ENCODE data around the gene ZHX3. TPM values are rescaled to one million over a fixed set of nuclear protein-coding genes. Genes with fewer than 3 reads are reported as not detected.
A peak's percentile ranks its signal among the peaks of the same experiment; 100 is the strongest.

Gene ZHX3
- total and polyA plus RNA-seq, 2 of the 13 experiments (the other 11 are each of a cell fraction or from before 2014, with no cell fraction given), result 8.4 to 11.7 TPM

GRCh38 chr20:41151134-41151869, 166.2 kb downstream of the ZHX3 start (continued):
- TF ChIP-seq, protein P1, sequence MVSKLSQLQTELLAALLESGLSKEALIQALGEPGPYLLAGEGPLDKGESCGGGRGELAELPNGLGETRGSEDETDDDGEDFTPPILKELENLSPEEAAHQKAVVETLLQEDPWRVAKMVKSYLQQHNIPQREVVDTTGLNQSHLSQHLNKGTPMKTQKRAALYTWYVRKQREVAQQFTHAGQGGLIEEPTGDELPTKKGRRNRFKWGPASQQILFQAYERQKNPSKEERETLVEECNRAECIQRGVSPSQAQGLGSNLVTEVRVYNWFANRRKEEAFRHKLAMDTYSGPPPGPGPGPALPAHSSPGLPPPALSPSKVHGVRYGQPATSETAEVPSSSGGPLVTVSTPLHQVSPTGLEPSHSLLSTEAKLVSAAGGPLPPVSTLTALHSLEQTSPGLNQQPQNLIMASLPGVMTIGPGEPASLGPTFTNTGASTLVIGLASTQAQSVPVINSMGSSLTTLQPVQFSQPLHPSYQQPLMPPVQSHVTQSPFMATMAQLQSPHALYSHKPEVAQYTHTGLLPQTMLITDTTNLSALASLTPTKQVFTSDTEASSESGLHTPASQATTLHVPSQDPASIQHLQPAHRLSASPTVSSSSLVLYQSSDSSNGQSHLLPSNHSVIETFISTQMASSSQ (IDR thresholded peaks at IDR 0.05; ENCODE audit: low read depth), result no peak
- TF ChIP-seq, protein P1 (CRISPR knock-in tag; IDR thresholded peaks at IDR 0.05; ENCODE audit: borderline replicate concordance), result no peak
- TF ChIP-seq PAXIP1 (CRISPR knock-in tag; conservative IDR thresholded peaks at IDR 0.05) (0 out of 2 replicates have a peak, but pooled peaks have one; percentile 21), ZNF569 (CRISPR knock-in tag; IDR thresholded peaks at IDR 0.05; ENCODE audit: borderline replicate concordance) (no peak), ZNF878 (CRISPR knock-in tag; IDR thresholded peaks at IDR 0.05) (no peak), DR1 (CRISPR knock-in tag; IDR thresholded peaks at IDR 0.05) (no peak), EHMT2 (IDR thresholded peaks at IDR 0.05; ENCODE audit: borderline replicate concordance, low read depth, low read length) (peak; percentile 48; the same call in 1 of the 2 replicates), ZNF629 (CRISPR knock-in tag; conservative IDR thresholded peaks at IDR 0.05) (no peak), ZNF383 (CRISPR knock-in tag; IDR thresholded peaks at IDR 0.05; ENCODE audit: borderline replicate concordance) (no peak), ZNF234 (CRISPR knock-in tag; conservative IDR thresholded peaks at IDR 0.05) (no peak), FOSL1 (CRISPR knock-in tag; IDR thresholded peaks at IDR 0.05; ENCODE audit: borderline replicate concordance) (peak; percentile 76), ZBTB39 (CRISPR knock-in tag; IDR thresholded peaks at IDR 0.05) (no peak), HNF4G (IDR thresholded peaks at IDR 0.05; ENCODE audit: borderline replicate concordance, low read depth, low read length) (peak; percentile 44; the same call in 1 of the 2 replicates), HNF4G (CRISPR knock-in tag; IDR thresholded peaks at IDR 0.05; ENCODE audit: borderline replicate concordance, low read depth) (no peak), ZNF513 (CRISPR knock-in tag; conservative IDR thresholded peaks at IDR 0.05) (no peak), WIZ (CRISPR knock-in tag; IDR thresholded peaks at IDR 0.05) (peak; percentile 76; the same call in 1 of the 2 replicates), MEIS1 (CRISPR knock-in tag; IDR thresholded peaks at IDR 0.05; ENCODE audit: borderline replicate concordance) (no peak)
